Cortex of kidney (tissue), 1 donor: ENCODE measurements around the gene VAMP1.
"Not testable (repeated sequence)": the region's sequence is repeated elsewhere in the genome, so short reads cannot be mapped to it uniquely, and the experiment has no call there.

ENCODE experiments used
- DNase-seq: peaks from one replicate; lab custom pipeline; 2025; lab: John Stamatoyannopoulos, UW

The VAMP1 gene

DNA sequence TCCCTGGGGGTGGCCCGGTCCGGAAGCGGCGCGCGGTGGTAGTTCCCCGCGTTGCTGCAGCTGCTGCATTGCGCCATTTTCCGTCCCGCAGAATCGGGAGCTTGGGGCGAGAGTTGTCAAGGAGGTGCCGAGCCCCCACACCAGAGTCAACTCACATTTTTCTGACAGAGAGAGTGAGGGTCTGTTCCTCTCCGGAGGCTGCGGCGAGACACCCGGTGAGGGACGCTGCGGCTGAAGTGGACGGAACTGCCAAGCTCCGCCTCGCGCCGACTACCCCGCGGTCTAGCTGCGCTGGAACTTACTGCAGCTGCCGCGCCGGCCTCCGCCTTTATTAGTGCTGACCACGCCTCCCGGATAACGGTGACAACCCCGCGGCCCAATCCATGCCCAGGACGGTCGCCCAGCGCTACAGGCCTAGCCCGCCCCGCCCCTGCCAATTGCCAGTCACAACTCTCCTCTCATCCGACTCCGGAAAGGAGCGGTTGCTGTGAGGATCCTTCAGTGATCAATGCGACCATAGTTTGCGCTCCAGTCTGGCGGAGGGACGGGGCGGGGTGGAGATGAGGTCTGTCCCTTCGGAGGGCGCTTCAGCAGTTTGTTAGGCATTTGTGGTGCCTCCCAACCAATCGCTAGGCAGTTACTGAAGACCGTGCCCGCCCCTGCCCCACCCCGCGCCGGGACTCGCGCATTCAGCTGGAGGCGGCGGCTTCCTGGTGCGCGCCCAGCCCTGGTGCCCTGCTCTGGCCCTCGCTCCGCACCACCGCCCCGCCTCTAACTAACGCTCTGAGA, at the start of gene VAMP1:
TSS of gene VAMP1 (minus strand) at position 303 of the 789 bp plus-strand sequence. CDS start at position 157, 146 bp downstream.
- peak; percentile 81 for DNase-seq

DNA sequence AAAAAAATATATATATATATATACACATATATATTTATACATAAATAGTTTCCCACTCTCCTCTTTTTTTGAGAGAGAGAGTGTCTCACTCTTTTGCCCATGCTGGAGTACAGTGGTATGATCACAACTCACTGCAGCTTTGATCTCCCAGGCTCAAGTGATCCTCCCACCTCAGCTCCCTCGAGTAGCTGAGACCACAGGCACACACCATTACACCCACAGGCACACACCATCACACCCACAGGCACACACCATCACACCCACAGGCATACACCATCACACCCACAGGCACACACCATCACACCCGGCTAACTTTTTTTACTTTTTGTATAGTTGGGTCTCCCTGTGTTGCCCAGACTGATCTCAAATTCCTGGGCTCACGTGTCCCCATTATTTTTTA, 49.7 kb upstream of the VAMP1 start:
- DNase-seq = no peak

DNA sequence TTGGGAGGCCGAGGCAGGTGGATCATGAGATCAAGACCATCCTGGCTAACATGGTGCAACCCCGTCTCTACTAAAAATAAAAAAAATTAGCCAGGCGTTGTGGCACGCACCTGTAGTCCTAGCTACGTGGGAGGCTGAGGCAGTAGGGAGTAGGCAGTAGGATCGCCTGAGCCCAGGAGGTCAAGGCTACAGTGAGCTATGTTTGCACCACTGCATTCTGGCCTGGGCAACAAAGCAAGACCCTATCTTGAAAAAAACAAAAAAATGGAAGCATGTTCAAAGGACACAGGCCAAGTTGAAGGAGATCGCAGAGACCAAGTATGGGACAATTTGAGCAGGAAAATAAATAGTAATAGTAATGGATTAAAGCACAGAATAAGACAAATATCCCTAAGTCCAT, 37.6 kb upstream of the VAMP1 start:
- DNase-seq = no peak

DNA sequence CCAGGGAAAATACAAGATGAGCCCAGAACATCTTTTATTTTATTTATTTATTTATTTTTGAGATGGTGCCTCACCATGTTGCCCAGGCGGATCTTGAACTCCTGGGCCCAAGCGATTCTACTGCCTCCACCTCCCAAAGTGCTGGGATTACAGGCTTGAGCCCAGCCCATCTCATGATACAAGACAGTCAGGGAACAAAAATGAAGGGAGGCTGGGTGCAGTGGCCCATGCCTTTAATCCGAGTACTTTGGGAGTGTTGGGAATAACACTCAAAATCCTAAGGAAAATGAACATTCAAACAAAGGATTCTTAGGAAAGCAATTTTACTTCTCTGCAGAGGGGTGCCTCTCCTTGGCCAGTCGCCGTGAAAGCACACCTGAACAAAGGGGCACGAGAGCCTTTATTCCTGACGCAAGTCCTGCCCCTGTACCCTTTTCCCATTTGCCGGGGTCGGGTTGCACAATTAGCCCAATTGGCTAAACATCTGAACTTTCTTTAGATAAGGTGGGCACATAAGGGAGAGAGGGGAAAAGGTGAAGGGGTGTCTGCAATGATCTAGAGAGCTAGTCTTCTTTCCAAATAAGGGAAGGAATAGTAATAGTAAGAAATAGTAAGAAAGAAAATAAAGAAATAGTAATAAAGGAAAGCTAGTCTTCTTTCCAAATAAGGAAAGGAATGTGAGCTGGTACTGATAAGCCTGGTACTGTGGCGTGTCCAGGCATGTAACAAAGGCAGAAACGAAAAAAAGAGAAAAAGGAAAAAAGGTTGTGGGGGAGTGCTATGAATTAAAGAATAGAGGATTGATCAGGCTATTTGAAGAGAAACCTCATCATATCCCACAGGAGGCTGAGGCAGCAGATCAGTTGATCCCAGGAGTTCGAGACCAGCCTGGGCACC, 36.9 kb upstream of the VAMP1 start:
- DNase-seq = no peak

- no peak for DNase-seq
Observed at GRCh38 chr12:6500466-6500865, 30.0 kb upstream of the VAMP1 start.

DNA sequence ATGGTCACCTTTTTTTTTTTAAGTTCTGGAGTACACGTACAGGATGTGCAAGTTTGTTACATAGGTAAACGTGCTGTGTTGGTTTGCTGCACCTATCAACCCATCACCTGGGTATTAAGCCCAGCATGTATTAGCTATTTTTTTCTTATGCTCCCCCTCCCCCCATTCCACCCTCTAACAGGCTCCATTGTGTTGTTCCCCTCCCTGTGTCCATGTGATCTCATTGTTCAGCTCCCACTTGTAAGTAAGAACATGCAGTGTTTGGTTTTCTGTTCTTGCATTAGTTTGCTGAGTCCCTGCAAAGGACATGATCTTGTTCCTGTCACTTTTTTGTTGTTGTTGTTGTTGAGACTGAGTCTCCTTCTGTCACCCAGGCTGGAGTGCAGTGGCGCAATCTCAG, 26.8 kb upstream of the VAMP1 start:
- DNase-seq = not testable (repeated sequence)

DNA sequence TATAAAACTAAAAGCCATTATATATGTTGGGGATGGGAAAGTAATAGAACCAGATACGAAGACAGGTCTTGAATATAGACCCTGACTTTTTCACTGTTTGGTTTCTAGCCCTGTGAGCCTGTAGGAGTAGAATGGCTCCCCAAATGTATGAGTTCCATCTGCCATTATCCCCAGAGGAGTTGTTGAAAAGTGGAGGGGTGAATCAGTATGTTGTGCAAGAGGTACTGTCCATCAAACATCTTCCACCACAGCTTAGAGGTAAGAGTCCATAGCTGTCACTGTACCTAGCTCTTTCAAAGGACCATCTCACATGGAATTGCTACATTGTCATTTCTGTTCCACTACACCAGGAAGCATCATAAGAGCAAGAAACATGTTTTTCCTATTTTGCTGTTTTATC, 24.5 kb upstream of the VAMP1 start:
- DNase-seq = no peak

GRCh38 chr12:6494258-6494743, 23.8 kb upstream of the VAMP1 start:
- DNase-seq = no peak

GRCh38 chr12:6493497-6494257, 23.2 kb upstream of the VAMP1 start, which contains the start of gene NCAPD2:
Gene NCAPD2 (plus strand): TSS chr12:6494102. CDS start chr12:6495099, 997 bp downstream.
- DNase-seq = peak; percentile 33

DNA sequence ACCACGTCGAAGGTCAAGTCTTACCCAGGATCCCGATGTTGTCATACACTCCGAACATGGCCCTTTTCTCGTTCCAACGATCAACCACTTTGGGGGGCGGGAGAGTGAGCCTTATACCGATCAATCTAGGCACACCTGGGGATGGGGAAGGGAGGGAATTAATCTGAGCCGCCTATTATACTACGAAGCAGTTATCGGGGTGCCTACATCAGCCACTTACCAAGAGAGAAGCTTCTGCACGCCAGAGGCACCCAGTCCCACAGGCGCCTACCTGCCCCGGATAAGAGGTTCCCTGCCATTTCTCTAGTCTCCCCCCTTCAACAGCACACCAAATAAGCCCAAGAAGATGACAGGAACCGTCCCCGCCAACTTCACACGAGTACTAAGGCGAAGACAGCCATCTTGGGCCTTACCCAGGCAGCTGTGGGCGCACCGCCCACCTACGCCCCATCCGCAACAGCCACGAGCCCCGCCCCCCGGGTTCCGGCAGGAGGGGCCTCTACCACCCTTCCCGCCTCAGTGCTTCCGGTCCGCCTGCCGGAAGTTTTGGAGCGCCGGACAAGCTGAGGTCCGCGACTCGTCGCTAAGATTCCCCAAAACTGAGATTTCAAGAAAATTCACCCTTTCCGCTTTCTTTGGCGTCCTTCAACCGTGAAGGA, 22.5 kb upstream of the VAMP1 start, which contains the start of gene MRPL51:
TSS of gene MRPL51 (minus strand) at position 425 of the 659 bp plus-strand sequence. CDS start at position 299, 126 bp downstream.
- DNase-seq = peak; percentile 49

DNA sequence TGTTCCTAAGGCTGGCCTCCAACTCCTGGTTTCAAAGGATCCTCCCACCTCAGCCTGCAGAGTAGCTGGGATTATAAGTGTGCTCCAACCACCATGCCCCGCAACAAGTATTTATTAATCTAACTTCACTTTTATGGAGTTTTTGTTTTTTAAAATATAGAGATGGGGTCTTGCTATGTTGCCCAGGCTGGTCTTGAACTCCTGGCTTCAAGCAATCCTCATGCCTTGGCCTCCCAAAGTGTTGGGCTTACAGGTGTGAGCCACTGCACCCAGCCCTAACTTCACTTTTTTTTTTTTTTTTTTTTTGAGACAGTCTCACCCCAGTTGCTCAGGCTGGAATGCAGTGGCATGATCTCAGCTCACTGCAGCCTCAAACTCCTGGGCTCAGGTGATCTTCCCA, 20.2 kb upstream of the VAMP1 start:
- DNase-seq = not testable (repeated sequence)

DNA sequence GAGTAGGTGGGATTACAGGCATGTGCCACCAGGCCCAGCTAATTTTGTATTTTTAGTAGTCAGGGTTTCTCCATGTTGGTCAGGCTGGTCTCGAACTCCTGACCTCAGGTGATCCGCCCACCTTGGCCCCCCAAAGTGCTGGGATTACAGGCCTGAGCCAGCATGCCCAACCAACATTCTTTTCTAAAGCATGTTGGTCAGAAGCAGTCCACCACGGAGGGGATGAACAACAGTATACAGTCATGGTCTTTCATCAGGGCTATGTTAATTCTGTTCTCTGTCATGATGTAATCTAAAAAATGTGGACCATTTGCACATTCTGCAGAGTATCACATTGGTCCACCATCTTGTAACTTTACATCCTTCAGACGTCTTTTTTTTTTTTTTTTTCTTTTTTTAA, 19.0 kb upstream of the VAMP1 start:
- no peak for DNase-seq

GRCh38 chr12:6488240-6488639, 17.8 kb upstream of the VAMP1 start:
- DNase-seq = no peak

- DNase-seq = no peak
Observed at GRCh38 chr12:6478416-6478815, 7.9 kb upstream of the VAMP1 start.

DNA sequence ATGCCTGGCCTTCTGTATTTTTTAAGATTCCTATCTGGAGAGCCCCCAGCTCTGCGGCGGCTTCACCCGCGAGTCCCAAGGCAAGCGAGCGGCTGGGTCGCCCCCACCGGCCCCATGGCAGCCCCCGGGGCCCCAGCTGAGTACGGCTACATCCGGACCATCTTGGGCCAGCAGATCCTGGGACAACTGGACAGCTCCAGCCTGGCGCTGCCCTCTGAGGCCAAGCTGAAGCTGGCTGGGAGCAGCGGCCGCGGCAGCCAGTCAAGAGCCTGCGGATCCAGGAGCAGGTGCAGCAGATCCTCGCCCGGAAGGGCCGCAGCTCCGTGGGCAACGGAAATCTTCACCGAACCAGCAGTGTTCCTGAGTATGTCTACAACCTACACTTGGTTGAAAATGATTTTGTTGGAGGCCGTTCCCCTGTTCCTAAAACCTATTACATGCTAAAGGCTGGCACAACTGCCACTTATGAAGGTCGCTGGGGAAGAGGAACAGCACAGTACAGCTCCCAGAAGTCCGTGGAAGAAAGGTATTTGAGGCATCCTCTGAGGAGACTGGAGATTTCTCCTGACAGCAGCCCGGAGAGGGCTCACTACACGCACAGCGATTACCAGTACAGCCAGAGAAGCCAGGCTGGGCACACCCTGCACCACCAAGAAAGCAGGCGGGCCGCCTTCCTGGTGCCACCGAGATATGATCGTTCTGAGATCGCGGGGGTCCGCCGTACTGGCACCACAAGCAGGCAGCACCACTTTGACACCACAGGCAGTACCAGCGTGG, 7.3 kb upstream of the VAMP1 start:
- not testable (repeated sequence) for DNase-seq

GRCh38 chr12:6476489-6476888, 6.0 kb upstream of the VAMP1 start:
- DNase-seq = no peak

DNA sequence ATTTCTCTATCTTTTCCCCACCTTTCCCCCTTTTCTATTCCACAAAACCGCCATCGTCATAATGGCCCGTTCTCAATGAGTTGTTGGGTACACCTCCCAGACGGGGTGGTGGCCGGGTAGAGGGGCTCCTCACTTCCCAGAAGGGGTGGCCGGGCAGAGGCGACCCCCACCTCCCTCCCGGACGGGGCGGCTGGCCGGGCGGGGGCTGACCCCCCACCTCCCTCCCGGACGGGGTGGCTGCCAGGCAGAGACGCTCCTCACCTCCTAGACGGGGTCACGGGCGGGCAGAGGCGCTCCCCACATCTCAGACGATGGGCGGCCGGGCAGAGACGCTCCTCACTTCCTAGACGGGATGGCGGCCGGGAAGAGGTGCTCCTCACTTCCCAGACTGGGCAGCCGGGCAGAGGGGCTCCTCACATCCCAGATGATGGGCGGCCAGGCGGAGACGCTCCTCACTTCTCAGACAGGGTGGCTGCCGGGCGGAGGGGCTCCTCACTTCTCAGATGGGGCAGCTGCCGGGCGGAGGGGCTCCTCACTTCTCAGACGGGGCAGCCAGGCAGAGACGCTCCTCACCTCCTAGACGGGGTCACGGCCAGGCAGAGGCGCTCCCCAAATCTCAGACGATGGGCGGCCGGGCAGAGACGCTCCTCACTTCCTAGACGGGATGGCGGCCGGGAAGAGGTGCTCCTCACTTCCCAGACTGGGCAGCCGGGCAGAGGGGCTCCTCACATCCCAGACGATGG, 4.9 kb upstream of the VAMP1 start:
- not testable (repeated sequence) for DNase-seq

- no peak for DNase-seq
Observed at GRCh38 chr12:6472491-6472890, 2.0 kb upstream of the VAMP1 start.

DNA sequence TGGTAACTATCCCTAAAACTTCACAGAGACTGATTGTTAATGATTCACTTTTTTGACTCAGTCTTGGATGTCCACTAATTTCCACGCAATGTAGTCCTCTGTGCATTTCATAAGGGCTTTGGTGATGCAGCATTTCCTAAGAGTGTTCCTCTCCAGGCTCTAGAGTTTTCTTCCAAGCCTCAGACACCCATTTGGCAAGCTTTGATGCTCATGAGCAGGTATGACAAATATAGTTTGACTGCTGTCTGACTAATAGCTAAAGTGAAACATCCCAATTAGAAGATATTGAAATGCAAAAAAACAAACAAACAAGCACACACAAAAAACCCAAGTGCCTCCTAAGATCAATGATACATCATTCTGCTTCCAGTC, 1.5 kb upstream of the VAMP1 start:
- DNase-seq = no peak
